ENCODE results near the gene TBC1D4.
"Not testable (repeated sequence)": the region's sequence is repeated elsewhere in the genome, so short reads cannot be mapped to it uniquely, and the experiment has no call there.

DNA sequence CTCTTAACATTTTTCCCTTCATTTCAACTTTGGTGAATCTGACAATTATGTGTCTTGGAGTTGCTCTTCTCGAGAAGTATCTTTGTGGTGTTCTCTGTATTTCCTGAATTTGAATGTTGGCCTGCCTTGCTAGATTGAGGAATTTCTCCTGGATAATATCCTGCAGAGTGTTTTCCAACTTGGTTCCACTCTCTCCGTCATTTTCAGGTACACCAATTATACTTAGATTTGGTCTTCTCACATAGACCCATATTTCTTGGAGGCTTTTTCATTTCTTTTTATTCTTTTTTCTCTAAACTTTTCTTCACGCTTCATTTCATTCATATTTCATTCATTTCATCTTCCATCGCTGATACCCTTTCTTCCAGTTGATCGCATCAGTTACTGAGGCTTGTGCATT, 236.4 kb downstream of the TBC1D4 start:
- TF ChIP-seq, protein P1, sequence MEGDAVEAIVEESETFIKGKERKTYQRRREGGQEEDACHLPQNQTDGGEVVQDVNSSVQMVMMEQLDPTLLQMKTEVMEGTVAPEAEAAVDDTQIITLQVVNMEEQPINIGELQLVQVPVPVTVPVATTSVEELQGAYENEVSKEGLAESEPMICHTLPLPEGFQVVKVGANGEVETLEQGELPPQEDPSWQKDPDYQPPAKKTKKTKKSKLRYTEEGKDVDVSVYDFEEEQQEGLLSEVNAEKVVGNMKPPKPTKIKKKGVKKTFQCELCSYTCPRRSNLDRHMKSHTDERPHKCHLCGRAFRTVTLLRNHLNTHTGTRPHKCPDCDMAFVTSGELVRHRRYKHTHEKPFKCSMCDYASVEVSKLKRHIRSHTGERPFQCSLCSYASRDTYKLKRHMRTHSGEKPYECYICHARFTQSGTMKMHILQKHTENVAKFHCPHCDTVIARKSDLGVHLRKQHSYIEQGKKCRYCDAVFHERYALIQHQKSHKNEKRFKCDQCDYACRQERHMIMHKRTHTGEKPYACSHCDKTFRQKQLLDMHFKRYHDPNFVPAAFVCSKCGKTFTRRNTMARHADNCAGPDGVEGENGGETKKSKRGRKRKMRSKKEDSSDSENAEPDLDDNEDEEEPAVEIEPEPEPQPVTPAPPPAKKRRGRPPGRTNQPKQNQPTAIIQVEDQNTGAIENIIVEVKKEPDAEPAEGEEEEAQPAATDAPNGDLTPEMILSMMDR (IDR thresholded peaks at IDR 0.05) = not testable (repeated sequence)
- not testable (repeated sequence) for TF ChIP-seq POLR2A, EP300, POLR2AphosphoS5 (IDR thresholded peaks at IDR 0.05)
